ENCODE measurements around the gene ACSF3.

ACSF3 gene

GRCh38 chr16:89192956-89193575 lies 99.4 kb downstream of the ACSF3 start:
- peak; percentile 70 for DNase-seq

GRCh38 chr16:89193576-89194293 lies 100.1 kb downstream of the ACSF3 start:
- no peak for DNase-seq

- no peak for DNase-seq
These were observed 101.0 kb downstream of the ACSF3 start for GRCh38 chr16:89194340-89195311.

- DNase-seq = no peak
These were observed 102.0 kb downstream of the ACSF3 start for GRCh38 chr16:89195521-89196171.

- no peak for DNase-seq
These were observed 103.5 kb downstream of the ACSF3 start for GRCh38 chr16:89197033-89197632.

- DNase-seq = no peak
These were observed 104.2 kb downstream of the ACSF3 start for GRCh38 chr16:89197633-89198416.

- no peak for DNase-seq
These were observed 105.0 kb downstream of the ACSF3 start for GRCh38 chr16:89198417-89199240.

- DNase-seq = no peak
These were observed 105.8 kb downstream of the ACSF3 start for GRCh38 chr16:89199241-89200123.

- DNase-seq = no peak
These were observed 106.6 kb downstream of the ACSF3 start, which contains the start of gene SLC22A31 for GRCh38 chr16:89200124-89200849. TSS of gene SLC22A31 (minus strand) at chr16:89200537. CDS start at chr16:89200501, 36 bp downstream.

GRCh38 chr16:89200850-89201411 lies 107.3 kb downstream of the ACSF3 start:
- no peak for DNase-seq

- DNase-seq = peak; percentile 85
These were observed 108.1 kb downstream of the ACSF3 start for GRCh38 chr16:89201439-89202377.

- DNase-seq = no peak
These were observed 109.0 kb downstream of the ACSF3 start for GRCh38 chr16:89202422-89203215.

All from CD4-positive, alpha-beta T cell treated with Interleukin-21 for 1 hour (primary cell).